HCT116 (cell line): Measurements from ENCODE around the gene ATP6V0D1. TPM values are rescaled to one million over a fixed set of nuclear protein-coding genes. Genes with fewer than 3 reads are reported as not detected.

Experiments used
- ATAC-seq: fragments of 200-7000 bp; cut with Tn5 transposase; 2 replicates; pipeline ENCODE4 v1.9.1; 2020; ENCODE audit warnings: mild to moderate bottlenecking, moderate library complexity
- BruUV-seq: library from RNA; stranded (reverse); fragments of 400-500 nt; replicated peaks from 2 replicates; lab custom pipeline; 2021; lab: Mats Ljungman, UMichigan
- CTCF ChIA-PET: fragments of 300-600 bp; sonication (Branson Sonifier 250); formaldehyde crosslinking; loops from one replicate; lab custom pipeline; 2021; ENCODE audit warnings: antibody characterized with exemption; lab: Charles Lee
- POLR2A ChIA-PET: fragments of 300-600, 350-600 bp; sonication (Branson Sonifier 250); formaldehyde crosslinking; loops from one replicate; lab custom pipeline; 2021; ENCODE audit warnings: antibody characterized with exemption; lab: Charles Lee
- RAD21 ChIA-PET, 2 experiments: fragments of 300-600 bp; sonication (Branson Sonifier 250); formaldehyde crosslinking; loops; one replicate each; lab custom pipeline; 2023; ENCODE audit warnings: low total read pairs in 2 of 2; ENCODE audit not compliant: uncharacterized antibody in 2 of 2, unreplicated experiment in 2 of 2, low non-redundant PET in 1 of 2; lab: Charles Lee
- DNase-seq: peaks from one replicate; pipeline ENCODE4 v3.0.0-alpha.2; 2010; ENCODE audit warnings: low read depth, low spot score
- H2AFZ ChIP-seq: fragments of 200-600 bp; shearing (Covaris generic), sonication (generic); 2 replicates; pipeline ENCODE4 v1.6.1; 2017; ENCODE audit warnings: low read depth, mixed run types, mixed read lengths, antibody characterized with exemption, low read length; ENCODE audit not compliant: poor library complexity, severe bottlenecking
- H3K27ac ChIP-seq: 2 replicates; pipeline ENCODE4 v1.5.1; 2012; ENCODE audit warnings: low read depth, low read length
- H3K27me3 ChIP-seq: fragments of 200-600 bp; sonication (generic); 2 replicates; pipeline ENCODE4 v1.6.1; 2016; ENCODE audit warnings: mixed run types, low read length, mixed read lengths; ENCODE audit not compliant: insufficient read depth
- H3K36me3 ChIP-seq, 2 experiments: fragments of 200-500 bp in 1 of 2; fragments of 200-600 bp in 1 of 2; sonication (Bioruptor generic) in 1 of 2; sonication (generic) in 1 of 2; 2 replicates each; pipeline versions ENCODE4 v1.5.1 to v1.6.1; 2014 to 2016; ENCODE audit warnings: low read length in 2 of 2, inconsistent platforms in 1 of 2, mixed read lengths in 1 of 2, mixed run types in 1 of 2; ENCODE audit not compliant: insufficient read depth in 2 of 2, control insufficient read depth in 1 of 2
- H3K4me1 ChIP-seq, 2 experiments: fragments of 200-600 bp in 1 of 2; sonication (generic) in 1 of 2; 2 replicates each; pipeline versions ENCODE4 v1.5.1 to v1.6.1; 2012 to 2017; ENCODE audit warnings: low read length in 2 of 2, inconsistent platforms in 1 of 2, mild to moderate bottlenecking in 1 of 2, mixed read lengths in 1 of 2, mixed run types in 1 of 2, moderate library complexity in 1 of 2; ENCODE audit not compliant: insufficient read depth in 2 of 2, control insufficient read depth in 1 of 2
- H3K4me2 ChIP-seq: fragments of 200-600 bp; sonication (generic); 2 replicates; pipeline ENCODE4 v1.6.1; 2017; ENCODE audit warnings: mixed run types, low read length, mixed read lengths
- H3K4me3 ChIP-seq, 2 experiments: fragments of 200-600 bp in 1 of 2; sonication (generic) in 1 of 2; replicated peaks in 1 of 2; 2 replicates each; pipeline ENCODE4 v1.5.1; 2011 to 2016; ENCODE audit warnings: low read length in 2 of 2, control low read depth in 1 of 2, low read depth in 1 of 2, mild to moderate bottlenecking in 1 of 2, mixed read lengths in 1 of 2, mixed run types in 1 of 2
- H3K79me2 ChIP-seq: fragments of 200-600 bp; sonication (generic); 2 replicates; pipeline ENCODE4 v1.6.1; 2017; ENCODE audit warnings: mild to moderate bottlenecking, mixed run types, low read length, moderate library complexity, mixed read lengths; ENCODE audit not compliant: insufficient read depth
- H3K9ac ChIP-seq: fragments of 200-600 bp; sonication (generic); 2 replicates; pipeline ENCODE4 v1.6.1; 2016; ENCODE audit warnings: low read length, mixed read lengths
- H3K9me2 ChIP-seq: fragments of 200-600 bp; sonication (generic), shearing (Covaris generic); 2 replicates; pipeline ENCODE4 v1.6.1; 2017; ENCODE audit warnings: mixed run types, mild to moderate bottlenecking, moderate library complexity; ENCODE audit not compliant: insufficient read depth
- H3K9me3 ChIP-seq, 2 experiments: fragments of 200-500 bp in 1 of 2; fragments of 200-600 bp in 1 of 2; sonication (Bioruptor generic) in 1 of 2; sonication (generic) in 1 of 2; 2 replicates each; pipeline ENCODE4 v1.6.1; 2014 to 2017; ENCODE audit warnings: low read length in 2 of 2, mixed read lengths in 2 of 2, inconsistent platforms in 1 of 2, low read depth in 1 of 2, mild to moderate bottlenecking in 1 of 2, mixed run types in 1 of 2, moderate library complexity in 1 of 2; ENCODE audit not compliant: control insufficient read depth in 1 of 2, insufficient read depth in 1 of 2
- H4K20me1 ChIP-seq: fragments of 200-600 bp; sonication (generic), shearing (Covaris generic); 2 replicates; pipeline ENCODE4 v1.6.1; 2017; ENCODE audit warnings: mixed run types, mild to moderate bottlenecking, moderate library complexity; ENCODE audit not compliant: insufficient read depth
- CTCF ChIP-seq, 3 experiments: fragments of 200-600 bp in 1 of 3; sonication (generic) in 1 of 3; IDR thresholded peaks in 2 of 3; conservative IDR thresholded peaks in 1 of 3; 2 replicates each; pipeline ENCODE4 v1.5.1; 2012 to 2017; ENCODE audit warnings: low read depth in 2 of 3, low read length in 2 of 3, antibody characterized with exemption in 1 of 3, borderline replicate concordance in 1 of 3, control low read depth in 1 of 3, mild to moderate bottlenecking in 1 of 3, mixed read lengths in 1 of 3, mixed run types in 1 of 3, moderate library complexity in 1 of 3; ENCODE audit not compliant: insufficient read depth in 1 of 3
- EGR1 ChIP-seq: IDR thresholded peaks from 2 replicates; pipeline ENCODE4 v1.6.1; 2012; ENCODE audit warnings: low read depth
- EZH2 ChIP-seq: fragments of 200-600 bp; sonication (generic); IDR thresholded peaks from 2 replicates; pipeline ENCODE4 v1.6.1; 2017; ENCODE audit warnings: antibody characterized with exemption, mixed run types
- FOSL1 ChIP-seq: IDR thresholded peaks from 2 replicates; pipeline ENCODE4 v1.6.1; 2012; ENCODE audit warnings: low read depth
- JUND ChIP-seq: IDR thresholded peaks from 2 replicates; pipeline ENCODE4 v1.6.1; 2012
- POLR2A ChIP-seq: IDR thresholded peaks from 2 replicates; pipeline ENCODE4 v1.7.0; 2011; ENCODE audit warnings: borderline replicate concordance; ENCODE audit not compliant: insufficient read depth, insufficient read length; ENCODE audit errors: extremely low read depth
- RAD21 ChIP-seq: IDR thresholded peaks from 2 replicates; pipeline ENCODE4 v1.6.1; 2012; ENCODE audit warnings: low read depth, mild to moderate bottlenecking
- REST ChIP-seq: IDR thresholded peaks from 2 replicates; pipeline ENCODE4 v1.6.1; 2012; ENCODE audit warnings: low read depth
- SIN3A ChIP-seq: IDR thresholded peaks from 2 replicates; pipeline ENCODE4 v1.6.1; 2012; ENCODE audit warnings: low read depth
- SP1 ChIP-seq: IDR thresholded peaks from 2 replicates; pipeline ENCODE4 v1.6.1; 2012; ENCODE audit warnings: low read depth
- SRF ChIP-seq: IDR thresholded peaks from 2 replicates; pipeline ENCODE4 v1.6.1; 2012; ENCODE audit warnings: low read depth
- ZBTB33 ChIP-seq: IDR thresholded peaks from 2 replicates; pipeline ENCODE4 v1.6.1; 2011; ENCODE audit warnings: mild to moderate bottlenecking, low read length, moderate library complexity; ENCODE audit not compliant: insufficient replicate concordance; ENCODE audit errors: extremely low read depth
- ZNF274 ChIP-seq: fragments of 200-500 bp; sonication (Bioruptor generic); IDR thresholded peaks from 2 replicates; pipeline ENCODE4 v1.6.1; 2014; ENCODE audit warnings: mild to moderate bottlenecking, low read depth, low read length, inconsistent platforms
- intact Hi-C: fragments of 100-400 bp; cut with micrococcal nuclease; formaldehyde crosslinking; loops from 2 replicates; pipeline ENCODE4 v1.10.0; 2022
- total RNA-seq: library from RNA; stranded (reverse); gene quantifications from one replicate; pipeline ENCODE4 v1.2.1, GENCODE V29; 2021; ENCODE audit not compliant: unreplicated experiment
- TF ChIP-seq, protein P1 (sequence below): IDR thresholded peaks from 2 replicates; pipeline ENCODE4 v1.6.1; 2012
- TF ChIP-seq, protein P2 (sequence below): IDR thresholded peaks from 2 replicates; pipeline ENCODE4 v1.6.1; 2012

Gene ATP6V0D1
- total RNA-seq, 1 experiment from 2014 or later, result 36.6 TPM

DNA sequence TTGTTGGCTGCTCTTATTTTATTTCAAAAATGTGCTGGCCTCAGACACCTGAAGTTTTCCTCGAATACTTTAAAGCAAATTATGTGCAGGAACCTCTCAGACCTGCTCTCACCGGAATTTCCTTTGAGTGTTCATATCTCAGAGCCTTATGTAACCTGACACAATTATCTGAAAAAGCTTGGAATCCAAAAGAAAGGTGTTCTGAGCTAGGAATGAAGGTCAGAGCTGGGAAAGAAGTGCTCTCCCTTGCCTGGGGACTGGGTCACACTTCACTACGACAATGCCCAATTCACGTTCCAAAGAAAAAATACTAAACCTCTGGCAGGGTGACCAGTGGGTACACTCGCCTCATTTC lies 56.7 kb downstream of the ATP6V0D1 start (continued):
- no peak for TF ChIP-seq JUND

DNA sequence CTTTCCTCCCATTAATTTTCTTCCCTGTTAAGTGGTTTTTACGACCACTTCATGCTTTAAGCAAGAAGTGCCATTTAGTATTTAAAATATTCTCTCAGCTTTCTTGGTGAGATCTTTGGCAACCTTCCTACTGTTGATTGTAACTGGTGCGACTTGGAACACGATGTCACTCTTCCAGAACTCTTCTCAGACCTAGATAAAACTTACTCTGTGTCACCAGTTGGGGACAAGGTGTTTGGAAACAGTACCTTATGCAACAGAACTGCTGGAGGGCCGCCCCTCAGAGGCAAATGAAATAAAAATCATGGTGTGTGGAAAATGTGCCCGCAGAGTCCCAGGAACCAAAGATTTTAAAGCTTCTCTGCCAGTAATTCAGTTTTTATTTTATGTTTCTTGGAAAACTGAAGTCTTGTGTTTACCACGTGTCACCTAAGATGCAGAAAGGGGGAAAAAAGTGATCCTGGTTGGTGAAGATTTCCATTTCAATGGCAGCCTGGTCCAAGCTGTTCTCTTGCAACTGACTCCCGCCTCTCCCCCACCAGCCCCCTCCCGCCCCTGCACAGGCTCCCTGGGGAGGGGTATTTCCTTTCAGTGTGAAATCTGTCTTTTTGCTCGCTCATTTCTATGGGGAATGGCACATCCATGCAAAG lies 57.2 kb downstream of the ATP6V0D1 start:
- Histone ChIP-seq H3K27ac (no peak overlapping the region), H3K27me3 (no peaks in the 10 kb centered on the region), H2AFZ (no peak overlapping the region), H3K9me3 (no peaks in the 10 kb centered on the region), H3K4me1 (peaks cover 0 to 9% of the 10 kb centered on the region in 2 experiments; a peak in 2 of 4 replicates), H3K4me2 (no peak overlapping the region), H3K9ac (no peak overlapping the region), H3K36me3 (no peaks in the 10 kb centered on the region), H3K4me3 (no peak overlapping the region), H4K20me1 (no peaks in the 10 kb centered on the region)
- DNase-seq (no peak), ATAC-seq (no peak)
- ChIA-PET RAD21 (no interaction called here), CTCF (interaction anchor here (1.5 kb wide), 1 partner anchor 42 kb away, joined by 3 read pairs; no protein-coding TSS in a partner anchor), POLR2A (no interaction called here)
- intact Hi-C loops, result no loop called here
- BruUV-seq, result no TSS peak
- no peak for TF ChIP-seq ZBTB33
- TF ChIP-seq ZNF274, result no peak
- TF ChIP-seq RAD21, result no peak
- no peak for TF ChIP-seq SP1
- TF ChIP-seq, protein P1, sequence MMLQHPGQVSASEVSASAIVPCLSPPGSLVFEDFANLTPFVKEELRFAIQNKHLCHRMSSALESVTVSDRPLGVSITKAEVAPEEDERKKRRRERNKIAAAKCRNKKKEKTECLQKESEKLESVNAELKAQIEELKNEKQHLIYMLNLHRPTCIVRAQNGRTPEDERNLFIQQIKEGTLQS, result no peak
- TF ChIP-seq POLR2A, result no peak
- TF ChIP-seq REST, result no peak
- no peak for TF ChIP-seq JUND
- no peak for TF ChIP-seq SRF
- no peak for TF ChIP-seq EZH2
- TF ChIP-seq FOSL1, result no peak
- no peak for TF ChIP-seq SIN3A
- TF ChIP-seq CTCF (IDR thresholded peaks at IDR 0.05 in 2 of 3, conservative IDR thresholded peaks at IDR 0.05 in 1 of 3; ENCODE audit: borderline replicate concordance in 1 of 3, insufficient read depth in 1 of 3, low read depth in 2 of 3, low read length in 2 of 3), result no peak
- TF ChIP-seq, protein P2, sequence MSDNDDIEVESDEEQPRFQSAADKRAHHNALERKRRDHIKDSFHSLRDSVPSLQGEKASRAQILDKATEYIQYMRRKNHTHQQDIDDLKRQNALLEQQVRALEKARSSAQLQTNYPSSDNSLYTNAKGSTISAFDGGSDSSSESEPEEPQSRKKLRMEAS, result no peak
- no peak for TF ChIP-seq EGR1
- TF ChIP-seq, all 23 proteins: peak for 0
- H3K9me2 ChIP-seq, result no peaks in the 10 kb centered on the region
- no peaks in the 10 kb centered on the region for H3K79me2 ChIP-seq
